H1 (cell line): ENCODE measurements around the gene NTPCR. TPM values are rescaled to one million over a fixed set of nuclear protein-coding genes. Genes with fewer than 3 reads are reported as not detected.

Source experiments
- CTCF ChIA-PET: fragments of 300-600 bp; sonication (Branson Sonifier 250); formaldehyde crosslinking; loops from one replicate; lab custom pipeline; 2021; ENCODE audit not compliant: partially characterized antibody; lab: Charles Lee
- POLR2A ChIA-PET: fragments of 300-600 bp; sonication (Branson Sonifier 250); formaldehyde crosslinking; loops from one replicate; lab custom pipeline; 2021; ENCODE audit warnings: inconsistent platforms; ENCODE audit not compliant: partially characterized antibody; lab: Charles Lee
- DNase-seq, 2 experiments: peaks; one replicate each; pipeline versions ENCODE4 v3.0.0 to v3.0.0-alpha.2; 2010 to 2022; ENCODE audit warnings: low spot score in 2 of 2, low read depth in 1 of 2, mixed read lengths in 1 of 2
- FAIRE-seq: peaks from 2 replicates; lab custom pipeline; 2011; peaks lifted over from hg19 to GRCh38; lab: Jason Lieb, UNC
- H2AFZ ChIP-seq: 2 replicates; pipeline ENCODE4 v1.8.1; 2012; ENCODE audit warnings: low read length, inconsistent platforms
- H2AK5ac ChIP-seq: 2 replicates; pipeline ENCODE4 v1.6.1; 2013; ENCODE audit warnings: low read depth, low read length
- H2BK120ac ChIP-seq: replicated peaks from 2 replicates; pipeline ENCODE3; 2013; ENCODE audit warnings: low read depth, low read length, inconsistent platforms
- H2BK12ac ChIP-seq: 2 replicates; pipeline ENCODE4 v1.6.1; 2013; ENCODE audit warnings: low read depth, low read length
- H2BK15ac ChIP-seq: 2 replicates; pipeline ENCODE4 v1.6.1; 2013; ENCODE audit warnings: low read length
- H2BK20ac ChIP-seq: 2 replicates; pipeline ENCODE4 v1.6.1; 2013; ENCODE audit warnings: low read length
- H2BK5ac ChIP-seq: 2 replicates; pipeline ENCODE4 v1.6.1; 2013; ENCODE audit warnings: low read depth, low read length
- H3K14ac ChIP-seq: 2 replicates; pipeline ENCODE4 v1.6.1; 2013; ENCODE audit warnings: inconsistent platforms; ENCODE audit not compliant: insufficient read length
- H3K18ac ChIP-seq: 2 replicates; pipeline ENCODE4 v1.6.1; 2013; ENCODE audit warnings: low read length; ENCODE audit errors: extremely low read depth
- H3K23ac ChIP-seq: 2 replicates; pipeline ENCODE4 v1.6.1; 2013; ENCODE audit warnings: inconsistent platforms; ENCODE audit not compliant: insufficient read length
- H3K23me2 ChIP-seq: 2 replicates; pipeline ENCODE4 v1.6.1; 2013; ENCODE audit warnings: low read depth, low read length
- H3K27ac ChIP-seq: 2 replicates; pipeline ENCODE4 v1.6.1; 2011; ENCODE audit warnings: low read depth, low read length, inconsistent platforms
- H3K27me3 ChIP-seq, 4 experiments: replicated peaks in 1 of 4; 1 replicate in 1 of 4; 2 replicates in 3 of 4; pipeline versions ENCODE4 v1.6.1 to v1.8.1; 2011 to 2013; ENCODE audit warnings: low read length in 3 of 4, mild to moderate bottlenecking in 3 of 4, inconsistent platforms in 2 of 4, mixed read lengths in 2 of 4, moderate library complexity in 1 of 4; ENCODE audit not compliant: control insufficient read depth in 3 of 4, insufficient read depth in 3 of 4; ENCODE audit errors: extremely low read depth in 1 of 4
- H3K36me3 ChIP-seq, 4 experiments: 2 replicates each; pipeline versions ENCODE4 v1.6.1 to v1.8.1; 2011 to 2013; ENCODE audit warnings: mild to moderate bottlenecking in 4 of 4, low read length in 3 of 4, moderate library complexity in 2 of 4, control low read depth in 1 of 4, inconsistent platforms in 1 of 4; ENCODE audit not compliant: insufficient read depth in 4 of 4, control insufficient read depth in 2 of 4
- H3K4ac ChIP-seq: replicated peaks from 2 replicates; pipeline ENCODE3; 2013; ENCODE audit warnings: low read length, low read depth, mixed read lengths, inconsistent platforms; ENCODE audit not compliant: insufficient read length
- H3K4me1 ChIP-seq, 4 experiments: replicated peaks in 1 of 4; 1 replicate in 1 of 4; 2 replicates in 3 of 4; pipeline versions ENCODE4 v1.6.1 to v1.8.1; 2011 to 2013; ENCODE audit warnings: low read length in 3 of 4, inconsistent platforms in 2 of 4, mixed read lengths in 1 of 4; ENCODE audit not compliant: insufficient read depth in 4 of 4, control insufficient read depth in 3 of 4
- H3K4me2 ChIP-seq, 2 experiments: 2 replicates each; pipeline versions ENCODE4 v1.6.1 to v1.8.1; 2011 to 2013; ENCODE audit warnings: low read depth in 2 of 2, low read length in 2 of 2, control low read depth in 1 of 2, inconsistent platforms in 1 of 2, mild to moderate bottlenecking in 1 of 2; ENCODE audit not compliant: insufficient read depth in 1 of 2
- H3K4me3 ChIP-seq, 4 experiments: fragments of 200-600, 300-600 bp in 1 of 4; sonication (generic), shearing (Covaris generic), sonication (Bioruptor Twin) in 1 of 4; 2 replicates each; pipeline versions ENCODE4 v1.5.1 to v1.8.1; 2011 to 2016; ENCODE audit warnings: low read length in 4 of 4, low read depth in 3 of 4, control low read depth in 2 of 4, inconsistent platforms in 2 of 4, mild to moderate bottlenecking in 2 of 4, mixed read lengths in 1 of 4, moderate library complexity in 1 of 4; ENCODE audit not compliant: insufficient read depth in 2 of 4; ENCODE audit errors: extremely low read depth in 1 of 4
- H3K56ac ChIP-seq: replicated peaks from 2 replicates; pipeline ENCODE3; 2013; ENCODE audit warnings: low read depth, mild to moderate bottlenecking, mixed read lengths, low read length, inconsistent platforms; ENCODE audit not compliant: insufficient read length
- H3K79me1 ChIP-seq: 2 replicates; pipeline ENCODE4 v1.6.1; 2013; ENCODE audit warnings: low read depth, low read length, control low read depth
- H3K79me2 ChIP-seq, 2 experiments: 2 replicates each; pipeline versions ENCODE4 v1.6.1 to v1.8.1; 2012 to 2013; ENCODE audit warnings: low read length in 2 of 2, mild to moderate bottlenecking in 2 of 2, inconsistent platforms in 1 of 2; ENCODE audit not compliant: insufficient read depth in 2 of 2, control insufficient read depth in 1 of 2
- H3K9ac ChIP-seq, 4 experiments: replicated peaks in 1 of 4; 1 replicate in 1 of 4; 2 replicates in 3 of 4; pipeline versions ENCODE4 v1.6.1 to v1.8.1; 2011 to 2013; ENCODE audit warnings: low read depth in 3 of 4, low read length in 3 of 4, control low read depth in 2 of 4, mild to moderate bottlenecking in 2 of 4, moderate library complexity in 2 of 4, inconsistent platforms in 1 of 4; ENCODE audit errors: extremely low read depth in 1 of 4
- H3K9me3 ChIP-seq, 2 experiments: 2 replicates each; pipeline versions ENCODE4 v1.6.1 to v1.8.1; 2012 to 2013; ENCODE audit warnings: mild to moderate bottlenecking in 2 of 2, moderate library complexity in 2 of 2, control low read depth in 1 of 2, inconsistent platforms in 1 of 2, low read depth in 1 of 2, low read length in 1 of 2, mixed read lengths in 1 of 2; ENCODE audit not compliant: insufficient read depth in 2 of 2
- H4K20me1 ChIP-seq, 2 experiments: replicated peaks in 1 of 2; 2 replicates each; pipeline versions ENCODE3 to v1.8.1; 2011 to 2013; ENCODE audit warnings: inconsistent platforms in 2 of 2, low read length in 2 of 2, mild to moderate bottlenecking in 1 of 2; ENCODE audit not compliant: insufficient read depth in 2 of 2, control insufficient read depth in 1 of 2
- H4K5ac ChIP-seq: 2 replicates; pipeline ENCODE4 v1.6.1; 2013; ENCODE audit warnings: low read length, low read depth, mixed read lengths, inconsistent platforms; ENCODE audit not compliant: insufficient read length
- H4K8ac ChIP-seq: 2 replicates; pipeline ENCODE4 v1.8.0; 2013; ENCODE audit warnings: mild to moderate bottlenecking, moderate library complexity, low read length, inconsistent platforms; ENCODE audit not compliant: insufficient read depth; ENCODE audit errors: extremely low read depth
- H4K91ac ChIP-seq: replicated peaks from 2 replicates; pipeline ENCODE3; 2013; ENCODE audit warnings: low read length, mixed read lengths, inconsistent platforms; ENCODE audit not compliant: insufficient read length
- ASH2L ChIP-seq: fragments of 200-600, 300-600 bp; sonication (generic); IDR thresholded peaks from one replicate; pipeline ENCODE4 v1.7.1; 2017; ENCODE audit warnings: low read length
- ATF3 ChIP-seq: IDR thresholded peaks from 2 replicates; pipeline ENCODE4 v1.6.1; 2011; ENCODE audit warnings: low read depth, mild to moderate bottlenecking, low read length; ENCODE audit not compliant: insufficient read depth
- CEBPB ChIP-seq: IDR thresholded peaks from 2 replicates; pipeline ENCODE4 v1.6.1; 2012; ENCODE audit warnings: low read depth, low read length
- GTF2F1 ChIP-seq: IDR thresholded peaks from 2 replicates; pipeline ENCODE4 v1.6.1; 2012; ENCODE audit warnings: low read depth, low read length, improper control_type of control experiment, borderline replicate concordance
- KDM5A ChIP-seq: fragments of 200-600 bp; IDR thresholded peaks from 2 replicates; pipeline ENCODE4 v1.7.1; 2012; ENCODE audit warnings: mild to moderate bottlenecking, low read length, inconsistent platforms, mixed read lengths
- PHF8 ChIP-seq: fragments of 200-600 bp; sonication (generic); conservative IDR thresholded peaks from 2 replicates; pipeline ENCODE4 v1.7.1; 2012; ENCODE audit warnings: low read depth, mild to moderate bottlenecking, inconsistent platforms, low read length, moderate library complexity
- POLR2A ChIP-seq, 2 experiments: IDR thresholded peaks; 1 replicate in 1 of 2; 2 replicates in 1 of 2; pipeline ENCODE4 v1.6.1; 2011; ENCODE audit warnings: low read depth in 2 of 2, low read length in 2 of 2, mild to moderate bottlenecking in 2 of 2; ENCODE audit errors: control extremely low read depth in 1 of 2
- RNF2 ChIP-seq: fragments of 200-900, 300-1000 bp; sonication (generic); IDR thresholded peaks from 2 replicates; pipeline ENCODE4 v1.7.1; 2016; ENCODE audit warnings: borderline replicate concordance, low read depth, mild to moderate bottlenecking, antibody characterized with exemption, low read length; ENCODE audit not compliant: poor library complexity, severe bottlenecking; ENCODE audit errors: missing control alignments
- SIN3A ChIP-seq, 2 experiments: IDR thresholded peaks in 1 of 2; conservative IDR thresholded peaks in 1 of 2; 2 replicates each; pipeline ENCODE4 v1.6.1; 2011 to 2012; ENCODE audit warnings: low read length in 2 of 2, improper control_type of control experiment in 1 of 2, low read depth in 1 of 2, mild to moderate bottlenecking in 1 of 2
- SP1 ChIP-seq: IDR thresholded peaks from 2 replicates; pipeline ENCODE4 v1.6.1; 2011; ENCODE audit warnings: low read depth, low read length
- ZNF274 ChIP-seq: IDR thresholded peaks from 2 replicates; pipeline ENCODE4 v1.7.0; 2012; ENCODE audit warnings: low read length, borderline replicate concordance; ENCODE audit errors: extremely low read depth
- WGBS, 2 experiments: shearing (Covaris generic) in 1 of 2; methylation state at CpG; one replicate each; pipeline versions ENCODE4 v1.1.6 to v1.1.7; 2013 to 2015; ENCODE audit warnings: low lambda C conversion rate in 2 of 2, mixed read lengths in 2 of 2, inconsistent platforms in 1 of 2, low coverage in 1 of 2, missing lambda C conversion rate in 1 of 2; ENCODE audit not compliant: insufficient replicate concordance in 2 of 2, insufficient coverage in 1 of 2, insufficient read length in 1 of 2; ENCODE audit errors: extremely low coverage in 1 of 2, missing lambda C conversion rate in 1 of 2; 5-methylcytosine and 5-hydroxymethylcytosine counted together
- polyA plus RNA-seq, 7 experiments: library from polyadenylated mRNA; depleted of rRNA in 3 of 7; stranded (reverse) in 5 of 7; unstranded in 2 of 7; fragments of >200 nt in 5 of 7; fragments of 200-250 nt in 2 of 7; gene quantifications; 1 replicate in 5 of 7; 2 replicates in 1 of 7; 4 replicates in 1 of 7; pipeline versions ENCODE4 v1.2.1 to v1.2.3, GENCODE V29; 2011 to 2013; ENCODE audit warnings: missing spikeins in 2 of 7, mixed read lengths in 2 of 7
- total RNA-seq: library from RNA; stranded (reverse); fragmentation: NEBNext Ultra II Directional; extraction: Animal tissue kit (Norgen Biotek cat#: 25700); gene quantifications from 2 replicates; pipeline ENCODE4 v1.2.1, GENCODE V29; 2021
- TF ChIP-seq, protein P1 (sequence below): IDR thresholded peaks from 2 replicates; pipeline ENCODE4 v1.6.1; 2012; ENCODE audit warnings: inconsistent platforms
- TF ChIP-seq, protein P2 (sequence below): IDR thresholded peaks from 2 replicates; pipeline ENCODE4 v1.6.1; 2012; ENCODE audit warnings: inconsistent platforms

Gene NTPCR
- total and polyA plus RNA-seq, 2 of the 8 experiments (the other 6 are each of a cell fraction or from before 2014, with no cell fraction given): 22.6 to 73.1 TPM

DNA sequence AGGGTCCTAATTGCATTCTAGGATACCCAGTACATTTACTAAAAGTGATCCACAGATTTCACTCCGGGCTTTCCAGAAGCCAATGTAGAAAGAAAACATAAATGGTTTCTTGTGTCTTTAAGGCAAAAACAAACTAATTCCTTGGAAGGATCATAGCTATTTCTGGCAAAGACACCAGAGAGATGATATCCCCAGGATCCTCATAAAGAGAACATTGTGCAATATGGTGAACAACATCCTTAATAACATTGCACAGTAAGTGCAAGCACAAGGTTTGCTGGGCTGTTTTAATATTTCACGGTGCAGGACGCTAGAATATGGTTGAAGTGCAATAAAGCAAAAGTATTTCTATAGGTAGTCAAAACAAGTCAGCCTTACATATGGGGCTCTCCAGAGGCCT lies 83.0 kb downstream of the NTPCR start:
- Histone ChIP-seq H3K27me3 (no peaks in the 10 kb centered on the region), H2BK12ac (no peak overlapping the region), H3K14ac (no peak overlapping the region), H3K23me2 (no peaks in the 10 kb centered on the region), H3K36me3 (no peaks in the 10 kb centered on the region), H3K79me1 (no peaks in the 10 kb centered on the region), H3K79me2 (no peaks in the 10 kb centered on the region), H2BK120ac (no peak overlapping the region), H4K8ac (no peak overlapping the region), H4K20me1 (no peaks in the 10 kb centered on the region), H3K9ac (no peak overlapping the region), H2AK5ac (no peak overlapping the region), H4K91ac (no peak overlapping the region), H3K4me3 (no peak overlapping the region), H3K4me1 (no peaks in the 10 kb centered on the region), H3K4me2 (no peak overlapping the region), H4K5ac (no peak overlapping the region), H3K9me3 (no peaks in the 10 kb centered on the region), H2BK15ac (no peak overlapping the region), H3K56ac (no peak overlapping the region), H3K4ac (no peak overlapping the region), H2BK20ac (no peak overlapping the region), H3K18ac (no peak overlapping the region), H2BK5ac (no peak overlapping the region), H2AFZ (no peak overlapping the region), H3K23ac (no peak overlapping the region), H3K27ac (no peak overlapping the region)
- DNase-seq (no peak), FAIRE-seq (no peak)
- CTCF ChIA-PET: no interaction called here
- WGBS, 2 experiments: 93% methylated on average over 3 of the region's 3 CpGs; no CpG with 5 or more reads in 1 of the 2 experiments
- POLR2A ChIA-PET: no interaction called here
- TF ChIP-seq, protein P1, sequence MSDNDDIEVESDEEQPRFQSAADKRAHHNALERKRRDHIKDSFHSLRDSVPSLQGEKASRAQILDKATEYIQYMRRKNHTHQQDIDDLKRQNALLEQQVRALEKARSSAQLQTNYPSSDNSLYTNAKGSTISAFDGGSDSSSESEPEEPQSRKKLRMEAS: no peak
- TF ChIP-seq KDM5A (no peak), SIN3A (conservative IDR thresholded peaks at IDR 0.05 in 1 of 2, IDR thresholded peaks at IDR 0.05 in 1 of 2; ENCODE audit: low read depth in 1 of 2, low read length in 2 of 2) (no peak), SP1 (no peak), RNF2 (no peak), CEBPB (no peak), ZNF274 (no peak), POLR2A (IDR thresholded peaks at IDR 0.05; ENCODE audit: control extremely low read depth in 1 of 2, low read depth in 2 of 2, low read length in 2 of 2) (no peak), GTF2F1 (no peak), ATF3 (no peak), PHF8 (no peak), ASH2L (no peak)
- TF ChIP-seq, protein P2, sequence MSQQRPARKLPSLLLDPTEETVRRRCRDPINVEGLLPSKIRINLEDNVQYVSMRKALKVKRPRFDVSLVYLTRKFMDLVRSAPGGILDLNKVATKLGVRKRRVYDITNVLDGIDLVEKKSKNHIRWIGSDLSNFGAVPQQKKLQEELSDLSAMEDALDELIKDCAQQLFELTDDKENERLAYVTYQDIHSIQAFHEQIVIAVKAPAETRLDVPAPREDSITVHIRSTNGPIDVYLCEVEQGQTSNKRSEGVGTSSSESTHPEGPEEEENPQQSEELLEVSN: no peak
